Measurements from ENCODE around the gene ATOSA. TPM values are rescaled to one million over a fixed set of nuclear protein-coding genes. Genes with fewer than 3 reads are reported as not detected.
A peak's percentile ranks its signal among the peaks of the same experiment; 100 is the strongest.

Gene ATOSA
- total RNA-seq, 2 donors from 2014 or later = 47.8 to 59.4 TPM

- TF ChIP-seq CTCF (IDR thresholded peaks at IDR 0.05) = no peak
- Histone ChIP-seq H3K4me1 (ENCODE audit: control insufficient read depth in 1 of 2, low read depth in 2 of 2) (peaks cover 31 to 39% of the 10 kb centered on the region in 2 donors), H3K9me3 (no peaks in the 10 kb centered on the region), H3K36me3 (peaks cover 7% of the 10 kb centered on the region), H3K27me3 (replicated peaks; ENCODE audit: insufficient read depth) (no peaks in the 10 kb centered on the region), H3K27ac (peak overlapping the region; percentile 2 to 49), H3K4me3 (no peak overlapping the region)
- DNase-seq (ENCODE audit: low spot score) = no peak
- ATAC-seq (ENCODE audit: insufficient number of reproducible peaks, low FRiP score, low read depth) = peak; percentile 86
Measured at GRCh38 chr15:52657338-52657737, 21.9 kb downstream of the ATOSA start.

GRCh38 chr15:52656412-52656811 lies 22.8 kb downstream of the ATOSA start:
- Histone ChIP-seq H3K36me3 (peaks cover 7% of the 10 kb centered on the region), H3K9me3 (no peaks in the 10 kb centered on the region), H3K27ac (peak overlapping the region in 1 of 2 donors; percentile 49), H3K27me3 (replicated peaks; ENCODE audit: insufficient read depth) (no peaks in the 10 kb centered on the region), H3K4me1 (ENCODE audit: control insufficient read depth in 1 of 2, low read depth in 2 of 2) (peaks cover 35 to 43% of the 10 kb centered on the region in 2 donors), H3K4me3 (no peak overlapping the region)
- TF ChIP-seq CTCF (IDR thresholded peaks at IDR 0.05) = no peak
- ATAC-seq (ENCODE audit: insufficient number of reproducible peaks, low FRiP score, low read depth) (no peak), DNase-seq (ENCODE audit: low spot score) (no peak)

GRCh38 chr15:52653431-52653964 lies 25.7 kb downstream of the ATOSA start:
- no peaks in the 10 kb centered on the region for H3K36me3 ChIP-seq
- DNase-seq (ENCODE audit: low spot score) = no peak
- H3K27ac ChIP-seq = peak overlapping the region; percentile 29 to 65
- no peaks in the 10 kb centered on the region for H3K9me3 ChIP-seq
- peaks cover 35 to 42% of the 10 kb centered on the region in 2 donors for H3K4me1 ChIP-seq (ENCODE audit: control insufficient read depth in 1 of 2, low read depth in 2 of 2)
- no peak overlapping the region for H3K4me3 ChIP-seq
- no peak for TF ChIP-seq CTCF (IDR thresholded peaks at IDR 0.05)
- no peaks in the 10 kb centered on the region for H3K27me3 ChIP-seq (replicated peaks; ENCODE audit: insufficient read depth)
- no peak for ATAC-seq (ENCODE audit: insufficient number of reproducible peaks, low FRiP score, low read depth)

- no peak for TF ChIP-seq CTCF (IDR thresholded peaks at IDR 0.05)
- Histone ChIP-seq H3K36me3 (no peaks in the 10 kb centered on the region), H3K4me1 (ENCODE audit: control insufficient read depth in 1 of 2, low read depth in 2 of 2) (peaks cover 30 to 36% of the 10 kb centered on the region in 2 donors), H3K4me3 (no peak overlapping the region), H3K27me3 (replicated peaks; ENCODE audit: insufficient read depth) (no peaks in the 10 kb centered on the region), H3K27ac (peak overlapping the region; percentile 29 to 65), H3K9me3 (no peaks in the 10 kb centered on the region)
- DNase-seq (ENCODE audit: low spot score) (no peak), ATAC-seq (ENCODE audit: insufficient number of reproducible peaks, low FRiP score, low read depth) (no peak)
Measured at GRCh38 chr15:52652984-52653383, 26.2 kb downstream of the ATOSA start.

- H3K4me3 ChIP-seq = peak overlapping the region; percentile 55
- DNase-seq (ENCODE audit: low spot score) = no peak
- no peak for TF ChIP-seq CTCF (IDR thresholded peaks at IDR 0.05)
Measured at GRCh38 chr15:52652286-52652685, 26.9 kb downstream of the ATOSA start.

More at GRCh38 chr15:52652286-52652685, 26.9 kb downstream of the ATOSA start:
- Histone ChIP-seq H3K27ac (peak overlapping the region; percentile 29 to 65), H3K27me3 (replicated peaks; ENCODE audit: insufficient read depth) (no peaks in the 10 kb centered on the region), H3K36me3 (no peaks in the 10 kb centered on the region), H3K9me3 (no peaks in the 10 kb centered on the region), H3K4me1 (ENCODE audit: control insufficient read depth in 1 of 2, low read depth in 2 of 2) (peaks cover 26 to 30% of the 10 kb centered on the region in 2 donors)
- ATAC-seq (ENCODE audit: insufficient number of reproducible peaks, low FRiP score, low read depth) = no peak
